IPS-18a (cell line): ENCODE results near the gene UPK3BL1.
"Not testable (repeated sequence)": the region's sequence is repeated elsewhere in the genome, so short reads cannot be mapped to it uniquely, and the experiment has no call there.

ENCODE experiments used
- H3K27ac ChIP-seq: one replicate; pipeline ENCODE4 v1.5.1; 2013; ENCODE audit warnings: low read length
- H3K27me3 ChIP-seq: one replicate; pipeline ENCODE4 v1.6.1; 2013; ENCODE audit warnings: mild to moderate bottlenecking, low read length; ENCODE audit not compliant: control insufficient read depth, insufficient read depth
- H3K36me3 ChIP-seq: one replicate; pipeline ENCODE4 v1.6.1; 2013; ENCODE audit warnings: low read depth, low read length; ENCODE audit not compliant: control insufficient read depth
- H3K4me1 ChIP-seq: one replicate; pipeline ENCODE4 v1.6.1; 2013; ENCODE audit warnings: low read depth, low read length; ENCODE audit not compliant: control insufficient read depth
- H3K4me3 ChIP-seq: one replicate; pipeline ENCODE4 v1.5.1; 2013; ENCODE audit warnings: low read length
- H3K9ac ChIP-seq: one replicate; pipeline ENCODE4 v1.6.1; 2013; ENCODE audit warnings: mild to moderate bottlenecking, low read length, moderate library complexity
- H3K9me3 ChIP-seq: one replicate; pipeline ENCODE4 v1.6.1; 2013; ENCODE audit warnings: low read depth, low read length; ENCODE audit not compliant: control insufficient read depth

Gene UPK3BL1

GRCh38 chr7:102642691-102643090 is at the start of gene UPK3BL1:
UPK3BL1 (minus strand) TSS chr7:102642791; CDS start chr7:102642741, 50 bp downstream.
- H3K27me3 ChIP-seq, H3K36me3 ChIP-seq, H3K27ac ChIP-seq, H3K4me3 ChIP-seq, H3K9me3 ChIP-seq, H3K9ac ChIP-seq, H3K4me1 ChIP-seq: not testable (repeated sequence)

- not testable (repeated sequence) for H3K9ac ChIP-seq, H3K27me3 ChIP-seq, H3K4me1 ChIP-seq, H3K27ac ChIP-seq, H3K9me3 ChIP-seq, H3K4me3 ChIP-seq, H3K36me3 ChIP-seq
Measured at GRCh38 chr7:102690602-102691001, 48.0 kb upstream of the UPK3BL1 start.

GRCh38 chr7:102689436-102690282 is 47.1 kb upstream of the UPK3BL1 start:
- H3K27me3 ChIP-seq, H3K4me1 ChIP-seq, H3K27ac ChIP-seq, H3K9ac ChIP-seq, H3K36me3 ChIP-seq, H3K4me3 ChIP-seq, H3K9me3 ChIP-seq: not testable (repeated sequence)

GRCh38 chr7:102688299-102689036 is 45.9 kb upstream of the UPK3BL1 start:
- H3K4me1 ChIP-seq, H3K9ac ChIP-seq, H3K4me3 ChIP-seq, H3K36me3 ChIP-seq, H3K27ac ChIP-seq, H3K27me3 ChIP-seq, H3K9me3 ChIP-seq: not testable (repeated sequence)

- H3K27ac ChIP-seq, H3K4me3 ChIP-seq: not testable (repeated sequence)
Measured at GRCh38 chr7:102682560-102682959, 40.0 kb upstream of the UPK3BL1 start.

GRCh38 chr7:102680780-102681179 is 38.2 kb upstream of the UPK3BL1 start:
- H3K36me3 ChIP-seq, H3K27me3 ChIP-seq, H3K4me1 ChIP-seq, H3K27ac ChIP-seq, H3K9me3 ChIP-seq, H3K4me3 ChIP-seq, H3K9ac ChIP-seq: not testable (repeated sequence)

More at GRCh38 chr7:102682560-102682959, 40.0 kb upstream of the UPK3BL1 start:
- H3K9ac ChIP-seq, H3K27me3 ChIP-seq, H3K36me3 ChIP-seq, H3K9me3 ChIP-seq, H3K4me1 ChIP-seq: not testable (repeated sequence)

- H3K27me3 ChIP-seq, H3K36me3 ChIP-seq, H3K9ac ChIP-seq, H3K27ac ChIP-seq, H3K9me3 ChIP-seq, H3K4me1 ChIP-seq, H3K4me3 ChIP-seq: not testable (repeated sequence)
Measured at GRCh38 chr7:102675545-102675944, 33.0 kb upstream of the UPK3BL1 start.

- H3K27ac ChIP-seq, H3K9ac ChIP-seq, H3K36me3 ChIP-seq, H3K4me3 ChIP-seq, H3K27me3 ChIP-seq, H3K9me3 ChIP-seq, H3K4me1 ChIP-seq: not testable (repeated sequence)
Measured at GRCh38 chr7:102673447-102674067, 31.0 kb upstream of the UPK3BL1 start.

- not testable (repeated sequence) for H3K9me3 ChIP-seq, H3K27ac ChIP-seq, H3K4me1 ChIP-seq, H3K9ac ChIP-seq, H3K36me3 ChIP-seq, H3K4me3 ChIP-seq, H3K27me3 ChIP-seq
Measured at GRCh38 chr7:102671956-102672307, 29.3 kb upstream of the UPK3BL1 start.

GRCh38 chr7:102671166-102671955 is 28.8 kb upstream of the UPK3BL1 start, which contains the start of gene POLR2J2:
POLR2J2 (minus strand) TSS chr7:102671663; CDS start chr7:102671601, 62 bp downstream.
- not testable (repeated sequence) for H3K4me1 ChIP-seq, H3K9ac ChIP-seq, H3K9me3 ChIP-seq, H3K36me3 ChIP-seq, H3K27me3 ChIP-seq, H3K27ac ChIP-seq
- peak within 1 kb of the TSS; percentile 40 for H3K4me3 ChIP-seq

GRCh38 chr7:102667523-102667922 is 24.9 kb upstream of the UPK3BL1 start:
- not testable (repeated sequence) for H3K9me3 ChIP-seq, H3K4me1 ChIP-seq, H3K27ac ChIP-seq, H3K4me3 ChIP-seq, H3K27me3 ChIP-seq, H3K36me3 ChIP-seq, H3K9ac ChIP-seq
